OCI-LY1 (cell line): ENCODE data around the gene S100A16.

Experiments
- H2AFZ ChIP-seq: fragments of 200-600 bp; sonication (generic), shearing (Covaris generic); 2 replicates; pipeline ENCODE4 v1.6.0; 2014; ENCODE audit warnings: antibody characterized with exemption, mild to moderate bottlenecking, low read length
- H3F3A ChIP-seq: fragments of 200-600 bp; sonication (generic), shearing (Covaris generic); 2 replicates; pipeline ENCODE4 v1.6.0; 2014; ENCODE audit warnings: mild to moderate bottlenecking, antibody characterized with exemption, low read length, moderate library complexity; ENCODE audit not compliant: insufficient read depth
- H3K27ac ChIP-seq: fragments of 200-600 bp; sonication (generic); 2 replicates; pipeline ENCODE4 v1.5.1; 2014; ENCODE audit warnings: low read length, mixed run types, mild to moderate bottlenecking, low read depth; ENCODE audit not compliant: poor library complexity, severe bottlenecking
- H3K27me3 ChIP-seq: fragments of 200-600 bp; sonication (generic); 2 replicates; pipeline ENCODE4 v1.6.0; 2014; ENCODE audit warnings: antibody characterized with exemption, mild to moderate bottlenecking, low read length, moderate library complexity; ENCODE audit not compliant: insufficient read depth
- H3K36me3 ChIP-seq: fragments of 200-600 bp; sonication (generic); 2 replicates; pipeline ENCODE4 v1.6.1; 2014; ENCODE audit warnings: mild to moderate bottlenecking, antibody characterized with exemption, low read length, moderate library complexity, mixed read lengths; ENCODE audit not compliant: insufficient read depth
- H3K4me1 ChIP-seq: fragments of 200-600 bp; sonication (generic); 2 replicates; pipeline ENCODE4 v1.5.1; 2014; ENCODE audit warnings: mild to moderate bottlenecking, low read length, moderate library complexity; ENCODE audit not compliant: insufficient read depth, severe bottlenecking
- H3K4me2 ChIP-seq: fragments of 200-600 bp; sonication (generic), shearing (Covaris generic); 2 replicates; pipeline ENCODE4 v1.6.1; 2014; ENCODE audit warnings: low read length
- H3K4me3 ChIP-seq: fragments of 200-600 bp; sonication (generic); 2 replicates; pipeline ENCODE4 v1.5.1; 2014; ENCODE audit warnings: low read length, low read depth, mild to moderate bottlenecking, mixed read lengths; ENCODE audit not compliant: poor library complexity, severe bottlenecking
- H3K79me2 ChIP-seq: fragments of 200-600 bp; shearing (Covaris generic); 2 replicates; pipeline ENCODE4 v1.6.1; 2016; ENCODE audit warnings: mixed run types, low read length, mixed read lengths; ENCODE audit not compliant: insufficient read depth
- H3K9ac ChIP-seq: fragments of 200-600 bp; sonication (generic), shearing (Covaris generic); 2 replicates; pipeline ENCODE4 v1.6.1; 2014; ENCODE audit warnings: mild to moderate bottlenecking, low read length, mixed read lengths
- H3K9me2 ChIP-seq: fragments of 200-600 bp; sonication (generic), shearing (Covaris generic); 2 replicates; pipeline ENCODE4 v1.6.1; 2014; ENCODE audit warnings: low read depth, mild to moderate bottlenecking, low read length, mixed read lengths
- H3K9me3 ChIP-seq: fragments of 200-600 bp; shearing (Covaris generic); 2 replicates; pipeline ENCODE4 v1.6.1; 2014; ENCODE audit warnings: low read length, mixed read lengths
- H4K20me1 ChIP-seq: fragments of 200-600 bp; sonication (generic), shearing (Covaris generic); 2 replicates; pipeline ENCODE4 v1.6.0; 2016; ENCODE audit warnings: mild to moderate bottlenecking, low read length; ENCODE audit not compliant: insufficient read depth
- EZH2 ChIP-seq: fragments of 200-600 bp; sonication (generic), shearing (Covaris generic); IDR thresholded peaks from 2 replicates; pipeline ENCODE4 v1.8.0; 2017; ENCODE audit warnings: borderline replicate concordance, mixed run types, mild to moderate bottlenecking, antibody characterized with exemption, low read length, moderate library complexity, mixed read lengths
- TF ChIP-seq, protein P1 (sequence below): fragments of 200-600 bp; sonication (generic), shearing (Covaris generic); IDR thresholded peaks from 2 replicates; pipeline ENCODE4 v1.5.1; 2017; ENCODE audit warnings: mild to moderate bottlenecking, antibody characterized with exemption, low read length, moderate library complexity, mixed read lengths

Gene S100A16

GRCh38 chr1:153639280-153639679, 26.3 kb upstream of the S100A16 start:
- Histone ChIP-seq H3F3A (no peaks in the 10 kb centered on the region), H3K9ac (no peak overlapping the region), H3K4me3 (no peak overlapping the region), H3K27ac (no peak overlapping the region), H2AFZ (no peak overlapping the region), H4K20me1 (no peaks in the 10 kb centered on the region), H3K9me3 (no peaks in the 10 kb centered on the region), H3K36me3 (peaks cover 85% of the 10 kb centered on the region), H3K27me3 (no peaks in the 10 kb centered on the region), H3K4me1 (peaks cover 10% of the 10 kb centered on the region), H3K9me2 (no peaks in the 10 kb centered on the region), H3K79me2 (peaks cover 6% of the 10 kb centered on the region; the same call in 1 of the 2 replicates), H3K4me2 (no peak overlapping the region)
- TF ChIP-seq, protein P1, sequence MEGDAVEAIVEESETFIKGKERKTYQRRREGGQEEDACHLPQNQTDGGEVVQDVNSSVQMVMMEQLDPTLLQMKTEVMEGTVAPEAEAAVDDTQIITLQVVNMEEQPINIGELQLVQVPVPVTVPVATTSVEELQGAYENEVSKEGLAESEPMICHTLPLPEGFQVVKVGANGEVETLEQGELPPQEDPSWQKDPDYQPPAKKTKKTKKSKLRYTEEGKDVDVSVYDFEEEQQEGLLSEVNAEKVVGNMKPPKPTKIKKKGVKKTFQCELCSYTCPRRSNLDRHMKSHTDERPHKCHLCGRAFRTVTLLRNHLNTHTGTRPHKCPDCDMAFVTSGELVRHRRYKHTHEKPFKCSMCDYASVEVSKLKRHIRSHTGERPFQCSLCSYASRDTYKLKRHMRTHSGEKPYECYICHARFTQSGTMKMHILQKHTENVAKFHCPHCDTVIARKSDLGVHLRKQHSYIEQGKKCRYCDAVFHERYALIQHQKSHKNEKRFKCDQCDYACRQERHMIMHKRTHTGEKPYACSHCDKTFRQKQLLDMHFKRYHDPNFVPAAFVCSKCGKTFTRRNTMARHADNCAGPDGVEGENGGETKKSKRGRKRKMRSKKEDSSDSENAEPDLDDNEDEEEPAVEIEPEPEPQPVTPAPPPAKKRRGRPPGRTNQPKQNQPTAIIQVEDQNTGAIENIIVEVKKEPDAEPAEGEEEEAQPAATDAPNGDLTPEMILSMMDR: no peak
- TF ChIP-seq EZH2: no peak

GRCh38 chr1:153638261-153638660, 25.3 kb upstream of the S100A16 start:
- peaks cover 14% of the 10 kb centered on the region for H3K4me1 ChIP-seq
- no peak overlapping the region for H3K4me3 ChIP-seq
- H3K79me2 ChIP-seq: peaks cover 6% of the 10 kb centered on the region; the same call in 1 of the 2 replicates
- no peak overlapping the region for H3K9ac ChIP-seq
- H4K20me1 ChIP-seq: no peaks in the 10 kb centered on the region
- H2AFZ ChIP-seq: no peak overlapping the region
- no peaks in the 10 kb centered on the region for H3K27me3 ChIP-seq
- no peak overlapping the region for H3K4me2 ChIP-seq
- H3K36me3 ChIP-seq: peaks cover 75% of the 10 kb centered on the region
- no peak for TF ChIP-seq EZH2
- TF ChIP-seq, protein P1: no peak
- no peaks in the 10 kb centered on the region for H3F3A ChIP-seq
- no peaks in the 10 kb centered on the region for H3K9me3 ChIP-seq
- no peaks in the 10 kb centered on the region for H3K9me2 ChIP-seq
- H3K27ac ChIP-seq: no peak overlapping the region

GRCh38 chr1:153636312-153636711, 23.4 kb upstream of the S100A16 start:
- no peaks in the 10 kb centered on the region for H3K9me2 ChIP-seq
- H3K36me3 ChIP-seq: peaks cover 59% of the 10 kb centered on the region
- H3K27me3 ChIP-seq: no peaks in the 10 kb centered on the region
- H4K20me1 ChIP-seq: no peaks in the 10 kb centered on the region
- H3K4me3 ChIP-seq: peak overlapping the region; percentile 81
- H3K4me1 ChIP-seq: peaks cover 17% of the 10 kb centered on the region
- H3K4me2 ChIP-seq: peak overlapping the region; percentile 65; the same call in 1 of the 2 replicates
- no peaks in the 10 kb centered on the region for H3K9me3 ChIP-seq
- H3K9ac ChIP-seq: no peak overlapping the region; the same call in 1 of the 2 replicates
- H3F3A ChIP-seq: no peaks in the 10 kb centered on the region
- peaks cover 6% of the 10 kb centered on the region; the same call in 1 of the 2 replicates for H3K79me2 ChIP-seq
- H3K27ac ChIP-seq: peak overlapping the region; percentile 99
- no peak overlapping the region for H2AFZ ChIP-seq
- TF ChIP-seq, protein P1: no peak
- no peak for TF ChIP-seq EZH2
